HG03280 (cell line): ENCODE data around the gene PDE3B.

ENCODE experiments used
- ATAC-seq: cut with Tn5 transposase; IDR thresholded peaks from one replicate; pipeline ENCODE4 v1.9.1; 2021; ENCODE audit warnings: mild to moderate bottlenecking, moderate library complexity; ENCODE audit not compliant: unreplicated experiment

Gene PDE3B

DNA sequence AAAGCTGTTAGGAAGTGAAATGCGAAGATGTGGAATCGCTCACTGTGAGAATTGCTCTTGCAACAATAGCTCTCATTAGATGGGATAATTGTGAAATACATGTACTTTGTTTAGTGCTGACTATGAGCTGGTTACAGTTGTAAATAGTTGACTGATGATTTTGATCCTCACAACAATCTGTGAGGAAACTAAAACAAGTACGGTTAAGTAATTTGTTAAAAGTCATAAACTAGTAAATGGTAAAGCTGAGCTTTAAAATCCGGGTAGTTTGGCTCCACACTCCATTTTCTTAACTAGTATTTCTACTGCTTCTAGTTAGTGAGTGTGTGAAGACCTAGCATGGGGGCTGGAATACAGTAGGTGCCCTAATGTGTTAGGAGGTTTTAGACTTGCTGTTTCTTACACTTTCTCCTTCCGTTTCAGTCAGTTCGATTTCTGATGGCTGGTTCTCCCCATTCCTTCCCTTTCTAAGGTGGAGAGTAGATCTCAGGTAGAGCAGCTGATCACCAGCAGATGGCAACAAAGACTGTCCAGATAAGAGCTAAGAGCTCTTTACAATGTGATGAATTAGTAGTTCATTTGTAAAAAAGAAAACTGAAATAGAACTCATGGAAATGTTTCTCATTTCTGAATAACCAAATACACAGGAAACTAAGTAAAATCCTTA is 264.7 kb downstream of the PDE3B start:
- no peak for ATAC-seq

DNA sequence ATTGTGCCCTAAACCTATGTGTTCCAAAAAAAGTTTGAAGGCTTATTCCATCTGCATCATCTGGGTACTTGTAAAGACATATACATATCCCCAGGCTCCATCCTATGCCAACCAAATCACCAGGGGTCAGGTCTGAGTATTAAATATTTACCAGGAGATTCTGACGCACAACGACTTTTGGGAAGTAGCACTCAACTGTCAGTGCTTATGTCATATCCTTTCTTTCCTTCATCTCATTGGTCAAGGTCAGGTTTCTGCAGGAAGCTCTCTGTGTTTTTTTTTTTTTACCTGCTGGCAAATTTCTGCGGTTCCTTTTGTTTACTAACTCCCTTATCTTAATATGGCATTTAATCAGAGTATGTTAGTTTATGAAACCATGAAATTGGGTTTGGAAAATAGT is 270.9 kb downstream of the PDE3B start:
- ATAC-seq = no peak

DNA sequence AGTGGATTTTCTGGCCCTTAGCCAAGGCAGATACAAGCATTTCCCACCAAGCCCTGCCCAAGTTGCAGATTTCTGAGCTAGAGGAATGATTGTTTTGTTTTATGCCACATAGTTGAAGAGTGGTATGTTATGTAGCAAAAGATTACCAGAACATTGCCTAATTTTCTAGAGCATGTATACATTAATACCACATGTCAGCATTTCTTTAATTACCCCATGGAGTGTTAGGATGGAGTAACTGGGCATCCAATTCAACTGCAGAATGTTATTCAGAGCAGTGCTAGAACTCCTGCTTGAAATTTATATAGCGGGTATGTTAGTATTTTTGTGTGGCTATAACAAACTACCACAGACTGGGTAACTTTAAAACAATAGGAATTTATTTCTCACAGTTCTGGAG is 272.8 kb downstream of the PDE3B start:
- no peak for ATAC-seq
